ENCODE results near the gene CYP8B1.

DNA sequence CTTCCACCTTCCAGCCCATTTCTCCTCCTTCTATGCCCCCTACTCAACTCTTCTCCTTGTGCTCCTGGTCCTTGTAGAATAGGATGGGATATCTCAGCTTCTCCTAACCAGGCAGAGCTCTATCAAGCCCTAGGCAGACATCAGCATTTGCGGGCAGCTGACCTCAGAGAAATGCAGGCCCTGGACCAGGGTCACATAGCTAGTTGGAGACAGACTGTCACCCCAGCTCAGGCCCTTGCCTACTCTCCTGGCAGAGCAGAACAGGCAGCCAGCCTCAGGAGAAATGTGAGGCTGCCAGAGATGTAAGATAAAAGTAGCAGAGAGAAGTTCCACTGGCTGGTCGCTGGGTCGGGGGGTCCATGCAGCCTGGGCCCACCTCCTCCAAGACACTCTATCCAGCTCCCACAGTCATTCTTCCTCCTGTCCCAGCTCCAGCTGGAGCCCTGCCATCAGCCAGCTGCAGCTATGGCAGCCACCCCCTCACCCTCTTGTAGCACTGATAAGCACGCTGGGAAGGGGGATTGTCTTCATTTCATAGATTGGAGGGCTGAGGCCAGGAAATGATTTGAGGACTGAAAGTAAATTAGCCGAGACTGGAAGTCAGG lies 4.0 kb downstream of the CYP8B1 start:
- TF ChIP-seq, protein P1, sequence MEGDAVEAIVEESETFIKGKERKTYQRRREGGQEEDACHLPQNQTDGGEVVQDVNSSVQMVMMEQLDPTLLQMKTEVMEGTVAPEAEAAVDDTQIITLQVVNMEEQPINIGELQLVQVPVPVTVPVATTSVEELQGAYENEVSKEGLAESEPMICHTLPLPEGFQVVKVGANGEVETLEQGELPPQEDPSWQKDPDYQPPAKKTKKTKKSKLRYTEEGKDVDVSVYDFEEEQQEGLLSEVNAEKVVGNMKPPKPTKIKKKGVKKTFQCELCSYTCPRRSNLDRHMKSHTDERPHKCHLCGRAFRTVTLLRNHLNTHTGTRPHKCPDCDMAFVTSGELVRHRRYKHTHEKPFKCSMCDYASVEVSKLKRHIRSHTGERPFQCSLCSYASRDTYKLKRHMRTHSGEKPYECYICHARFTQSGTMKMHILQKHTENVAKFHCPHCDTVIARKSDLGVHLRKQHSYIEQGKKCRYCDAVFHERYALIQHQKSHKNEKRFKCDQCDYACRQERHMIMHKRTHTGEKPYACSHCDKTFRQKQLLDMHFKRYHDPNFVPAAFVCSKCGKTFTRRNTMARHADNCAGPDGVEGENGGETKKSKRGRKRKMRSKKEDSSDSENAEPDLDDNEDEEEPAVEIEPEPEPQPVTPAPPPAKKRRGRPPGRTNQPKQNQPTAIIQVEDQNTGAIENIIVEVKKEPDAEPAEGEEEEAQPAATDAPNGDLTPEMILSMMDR (IDR thresholded peaks at IDR 0.05) = no peak
- TF ChIP-seq POLR2AphosphoS5 (IDR thresholded peaks at IDR 0.05) = no peak

Measured in prostate gland (tissue), 2 donors.